NCI-H748 (cell line): Measurements from ENCODE around the gene SPR.

ENCODE experiments used
- DNase-seq: peaks from one replicate; lab custom pipeline; 2025; ENCODE audit not compliant: unreplicated experiment; lab: John Stamatoyannopoulos, UW

SPR gene

GRCh38 chr2:72915320-72915906, 28.2 kb downstream of the SPR start:
- no peak for DNase-seq

- peak; percentile 21 for DNase-seq
These were observed 28.9 kb downstream of the SPR start for GRCh38 chr2:72915907-72916742.

- DNase-seq, result peak; percentile 18
These were observed 29.5 kb downstream of the SPR start for GRCh38 chr2:72916743-72917137.

GRCh38 chr2:72917138-72917876, 30.1 kb downstream of the SPR start, which contains the start of gene EMX1:
TSS of gene EMX1 (plus strand) at chr2:72917519. CDS start at chr2:72917853, 334 bp downstream.
- peak; percentile 54 for DNase-seq

GRCh38 chr2:72917877-72918553, 30.8 kb downstream of the SPR start:
- peak; percentile 43 for DNase-seq

- peak; percentile 38 for DNase-seq
These were observed 32.5 kb downstream of the SPR start for GRCh38 chr2:72919414-72920317.

GRCh38 chr2:72920318-72921087, 33.3 kb downstream of the SPR start:
- peak; percentile 38 for DNase-seq

GRCh38 chr2:72921088-72921851, 34.1 kb downstream of the SPR start:
- no peak for DNase-seq

- no peak for DNase-seq
These were observed 34.6 kb downstream of the SPR start for GRCh38 chr2:72921853-72922252.

GRCh38 chr2:72923833-72924352, 36.7 kb downstream of the SPR start:
- peak; percentile 22 for DNase-seq

- DNase-seq, result peak; percentile 22
These were observed 37.4 kb downstream of the SPR start for GRCh38 chr2:72924353-72925240.

- DNase-seq, result no peak
These were observed 38.2 kb downstream of the SPR start for GRCh38 chr2:72925328-72925943.

- no peak for DNase-seq
These were observed 39.2 kb downstream of the SPR start for GRCh38 chr2:72926368-72926767.

- DNase-seq, result no peak
These were observed 39.7 kb downstream of the SPR start for GRCh38 chr2:72926811-72927465.

- no peak for DNase-seq
These were observed 40.7 kb downstream of the SPR start for GRCh38 chr2:72927619-72928550.
